DMS53 treated with DMSO at 0.1 percent for 48 hours (cell line): ENCODE results near the gene RNF213.

Experiments
- DNase-seq: peaks from one replicate; lab custom pipeline; 2025; ENCODE audit not compliant: unreplicated experiment; lab: John Stamatoyannopoulos, UW

RNF213 gene

GRCh38 chr17:80429356-80430275, 169.0 kb downstream of the RNF213 start:
- DNase-seq = no peak

- DNase-seq = no peak
Measured at GRCh38 chr17:80430446-80431245, 170.0 kb downstream of the RNF213 start.

GRCh38 chr17:80431246-80432195, 170.9 kb downstream of the RNF213 start:
- DNase-seq = no peak

- DNase-seq = no peak
Measured at GRCh38 chr17:80432350-80432955, 171.8 kb downstream of the RNF213 start.

GRCh38 chr17:80432961-80433550, 172.4 kb downstream of the RNF213 start:
- DNase-seq = no peak

GRCh38 chr17:80433916-80434666, 173.4 kb downstream of the RNF213 start:
- no peak for DNase-seq

- no peak for DNase-seq
Measured at GRCh38 chr17:80437532-80437931, 176.9 kb downstream of the RNF213 start.

GRCh38 chr17:80438806-80439205, 178.2 kb downstream of the RNF213 start:
- no peak for DNase-seq

- DNase-seq = no peak
Measured at GRCh38 chr17:80439499-80439898, 178.8 kb downstream of the RNF213 start.

- no peak for DNase-seq
Measured at GRCh38 chr17:80441133-80441578, 180.5 kb downstream of the RNF213 start.

GRCh38 chr17:80441598-80442322, 181.1 kb downstream of the RNF213 start:
- no peak for DNase-seq

GRCh38 chr17:80442323-80442659, 181.6 kb downstream of the RNF213 start:
- DNase-seq = no peak

- DNase-seq = no peak
Measured at GRCh38 chr17:80442764-80443163, 182.1 kb downstream of the RNF213 start.

GRCh38 chr17:80443498-80443897, 182.8 kb downstream of the RNF213 start:
- no peak for DNase-seq

- no peak for DNase-seq
Measured at GRCh38 chr17:80443916-80444643, 183.4 kb downstream of the RNF213 start.

- DNase-seq = no peak
Measured at GRCh38 chr17:80444644-80444979, 184.0 kb downstream of the RNF213 start.

- no peak for DNase-seq
Measured at GRCh38 chr17:80445007-80445725, 184.5 kb downstream of the RNF213 start.

GRCh38 chr17:80445726-80446110, 185.1 kb downstream of the RNF213 start:
- no peak for DNase-seq
